Activated CD4-positive, CD25-positive, alpha-beta regulatory T cell treated with anti-CD3 and anti-CD28 coated beads, Interleukin-2, amount 50 U/mL, for 16 hours (primary cell): ENCODE measurements around the gene DAAM2.

Experiments
- DNase-seq: peaks from one replicate; pipeline ENCODE4 v3.0.0-alpha.2; 2020; ENCODE audit warnings: low read depth, low spot score

The DAAM2 gene

DNA sequence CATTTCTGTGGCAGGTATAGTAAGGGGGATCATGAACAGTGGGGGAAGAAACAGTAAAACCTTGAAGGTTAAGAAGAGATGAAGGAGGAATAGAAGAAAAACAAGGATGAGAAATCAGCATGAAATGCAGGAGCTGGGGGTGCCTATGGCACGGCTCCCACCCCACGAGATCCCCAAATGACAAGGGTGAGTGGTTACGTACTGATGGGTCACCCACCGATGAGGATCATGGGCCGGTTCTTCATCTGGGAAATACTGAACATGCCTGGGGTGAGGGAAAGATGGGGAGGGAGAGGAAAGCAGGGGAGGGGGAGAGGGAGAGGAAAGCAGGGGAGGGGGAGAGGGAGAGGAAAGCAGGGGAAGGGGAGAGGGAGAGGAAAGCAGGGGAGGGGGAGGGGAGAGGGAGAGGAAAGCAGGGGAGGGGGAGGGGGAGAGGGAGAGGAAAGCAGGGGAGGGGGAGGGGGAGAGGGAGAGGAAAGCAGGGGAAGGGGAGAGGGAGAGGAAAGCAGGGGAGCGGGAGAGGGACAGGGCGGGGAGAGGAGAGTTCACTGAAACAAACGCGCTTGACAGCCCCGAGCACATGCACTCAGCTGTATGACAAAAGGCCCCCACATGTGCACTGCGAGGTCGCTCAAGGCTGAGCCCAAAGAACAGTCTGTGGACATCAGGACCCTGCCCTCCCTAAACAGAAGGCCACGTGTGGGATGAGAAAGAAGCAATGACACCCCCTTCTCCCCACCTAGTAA lies 116.8 kb downstream of the DAAM2 start:
- no peak for DNase-seq

DNA sequence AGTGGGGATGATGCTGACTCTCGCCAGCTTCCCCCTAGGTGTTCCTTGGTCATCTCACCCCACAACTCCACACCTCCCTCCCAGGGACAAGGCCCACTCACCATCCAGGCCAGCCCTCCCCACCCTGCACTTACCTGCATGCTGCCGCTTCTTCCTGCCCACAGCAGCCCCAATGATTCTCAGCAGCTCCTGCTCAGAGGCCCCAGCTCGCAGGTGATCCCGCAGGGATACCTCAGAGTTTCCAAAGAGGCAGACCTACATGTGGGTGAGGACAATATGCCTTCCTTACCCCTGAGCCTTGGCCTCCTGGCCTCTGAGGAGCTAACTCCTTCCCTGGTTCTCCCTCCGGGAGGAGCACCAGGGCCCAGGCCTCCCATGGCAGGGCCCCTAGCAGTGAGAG lies 117.5 kb downstream of the DAAM2 start:
- no peak for DNase-seq

- DNase-seq = no peak
Measured at GRCh38 chr6:39910164-39910563, 118.0 kb downstream of the DAAM2 start.

GRCh38 chr6:39910744-39911143 lies 118.6 kb downstream of the DAAM2 start:
- no peak for DNase-seq

- DNase-seq = no peak
Measured at GRCh38 chr6:39911513-39912125, 119.4 kb downstream of the DAAM2 start.

- DNase-seq = no peak
Measured at GRCh38 chr6:39912446-39912845, 120.3 kb downstream of the DAAM2 start.

DNA sequence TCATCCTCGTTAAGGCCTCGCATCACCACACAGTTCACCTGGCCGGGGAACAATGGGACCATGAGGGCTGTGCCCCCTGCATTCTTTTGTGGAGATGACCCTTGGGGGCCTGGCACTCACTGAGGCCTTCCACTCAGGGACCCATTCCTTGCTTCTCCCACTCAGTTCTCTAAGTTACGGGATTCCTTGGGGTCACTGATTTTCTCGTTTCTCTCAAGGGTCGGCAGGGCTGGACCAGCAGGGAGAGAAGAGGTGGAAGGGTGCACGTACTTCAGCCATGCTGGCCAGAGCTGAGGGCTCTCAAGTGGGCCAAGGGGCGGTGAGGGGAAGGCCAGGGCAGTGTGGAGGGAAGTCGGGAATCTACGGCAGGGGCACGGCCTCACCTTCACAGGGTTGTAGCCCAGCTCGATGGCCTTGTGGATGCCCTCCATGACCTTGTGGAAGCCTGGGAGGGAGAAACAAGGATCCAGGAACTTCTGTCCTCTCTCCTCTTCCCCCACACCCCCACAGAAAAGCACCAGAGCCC lies 121.3 kb downstream of the DAAM2 start:
- DNase-seq = no peak

- no peak for DNase-seq
Measured at GRCh38 chr6:39914239-39914638, 122.1 kb downstream of the DAAM2 start.

DNA sequence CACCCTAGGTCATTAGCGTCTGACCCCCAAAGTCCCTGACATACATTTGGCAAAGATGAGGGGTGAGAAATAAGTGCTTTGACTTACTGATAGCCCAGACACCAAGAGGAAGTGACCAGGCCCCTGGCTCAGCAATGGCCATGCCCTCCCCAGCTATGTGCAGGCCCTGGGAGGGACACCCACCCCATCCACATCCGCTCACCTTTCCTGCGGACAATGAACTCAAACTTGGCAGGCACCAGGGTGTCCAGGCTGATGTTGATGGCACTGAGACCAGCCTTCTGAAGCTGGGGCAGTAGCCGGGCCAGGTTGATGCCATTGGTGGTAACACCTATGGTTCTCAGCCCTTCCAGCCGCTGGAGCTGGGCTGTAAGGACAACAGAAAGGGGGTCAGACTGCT lies 123.7 kb downstream of the DAAM2 start:
- no peak for DNase-seq

GRCh38 chr6:39917329-39917728 lies 125.2 kb downstream of the DAAM2 start:
- DNase-seq = no peak

- no peak for DNase-seq
Measured at GRCh38 chr6:39917981-39918380, 125.8 kb downstream of the DAAM2 start.

DNA sequence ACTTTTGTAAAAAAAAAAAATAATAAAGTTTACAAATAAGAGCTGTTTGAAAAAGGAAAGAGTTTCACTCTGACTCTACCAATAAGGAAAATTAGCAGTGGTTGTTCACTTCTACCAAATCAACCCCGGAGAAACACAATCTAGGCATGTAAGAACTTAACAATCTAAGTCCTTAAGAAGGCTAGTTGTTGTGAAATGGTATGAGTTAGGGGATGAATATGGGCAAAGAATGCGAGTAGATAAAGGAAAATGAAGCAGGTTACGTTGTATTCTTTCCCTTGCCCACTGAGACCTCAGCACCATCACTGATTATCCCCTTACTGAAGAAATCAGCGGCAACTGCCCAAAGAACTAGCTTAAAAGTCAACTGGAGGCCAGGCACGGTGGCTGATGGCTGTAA lies 126.7 kb downstream of the DAAM2 start:
- DNase-seq = no peak

GRCh38 chr6:39920157-39920556 lies 128.0 kb downstream of the DAAM2 start:
- DNase-seq = no peak

- no peak for DNase-seq
Measured at GRCh38 chr6:39922821-39923220, 130.6 kb downstream of the DAAM2 start.

DNA sequence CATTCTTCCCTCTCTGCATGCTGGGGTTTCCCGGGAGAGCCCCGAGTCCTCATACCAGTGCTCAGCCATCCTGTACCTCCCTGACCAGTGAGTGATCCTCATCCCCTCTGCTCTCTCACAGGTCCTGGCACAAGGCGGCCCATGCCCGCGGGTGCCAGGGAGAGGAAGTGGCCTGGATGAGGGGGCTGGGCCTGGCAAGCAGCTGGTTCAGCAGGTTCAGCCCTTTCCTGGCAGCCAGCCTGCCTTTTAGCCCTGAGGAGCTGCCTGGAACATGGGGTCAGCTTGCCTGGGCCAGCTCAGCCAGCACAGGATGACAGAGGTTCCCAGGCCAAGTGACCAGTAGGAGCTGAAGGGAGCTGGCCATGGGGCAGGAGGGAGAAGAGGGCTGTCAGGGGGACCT lies 131.2 kb downstream of the DAAM2 start:
- DNase-seq = no peak

- DNase-seq = no peak
Measured at GRCh38 chr6:39923861-39924260, 131.7 kb downstream of the DAAM2 start.

DNA sequence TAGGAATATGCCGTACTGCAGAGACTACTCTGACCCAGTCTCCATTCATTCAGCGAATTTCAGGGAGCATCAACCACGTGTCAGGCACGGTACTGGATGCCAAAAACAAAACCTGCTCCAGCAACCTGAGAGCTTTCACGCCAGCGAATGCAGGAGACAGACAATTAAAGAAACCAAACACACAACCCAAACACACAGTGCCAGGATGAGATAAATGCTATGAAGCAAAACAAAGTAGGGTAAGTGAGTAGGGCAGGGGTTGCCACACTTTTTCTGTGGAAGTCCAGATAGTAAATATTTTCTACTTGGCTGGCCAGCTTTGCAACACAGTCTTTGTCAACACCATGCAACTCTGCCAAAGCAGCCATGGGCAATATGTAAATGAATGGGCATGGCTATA lies 132.1 kb downstream of the DAAM2 start:
- no peak for DNase-seq

DNA sequence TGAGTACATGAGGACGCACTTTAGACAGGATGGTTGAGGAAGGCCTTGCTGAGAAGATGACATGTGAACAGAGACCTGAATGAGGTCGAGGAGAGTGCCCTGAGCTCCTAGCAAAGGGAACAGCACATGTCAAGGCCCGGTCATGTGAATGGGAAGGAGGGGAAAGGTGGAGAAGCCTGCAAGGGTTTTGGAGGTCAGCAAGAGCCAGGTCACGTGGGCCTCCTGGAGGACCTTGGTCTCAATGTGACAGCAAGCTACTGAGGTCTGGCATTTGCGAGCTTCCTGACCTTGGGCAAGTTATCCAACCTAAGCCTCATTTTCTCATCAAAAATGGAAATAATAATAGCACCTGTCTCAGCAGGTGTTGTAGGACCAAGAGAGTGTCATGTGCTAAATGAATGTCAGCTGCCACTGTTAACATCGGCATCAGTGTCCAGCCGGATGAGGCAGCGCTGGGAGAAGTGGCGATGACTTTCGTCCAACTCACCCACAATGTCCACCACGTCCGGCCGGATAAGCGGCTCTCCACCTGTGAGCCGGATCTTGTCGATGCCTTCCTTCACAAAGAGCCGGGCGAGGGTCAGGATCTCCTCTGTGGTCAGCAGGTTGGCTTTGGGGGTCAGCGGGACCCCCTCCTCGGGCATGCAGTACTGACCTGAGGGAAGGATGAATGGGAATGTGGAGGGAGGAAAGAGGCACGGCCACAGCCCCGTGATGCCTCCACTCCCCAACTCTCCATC lies 133.2 kb downstream of the DAAM2 start:
- DNase-seq = no peak

DNA sequence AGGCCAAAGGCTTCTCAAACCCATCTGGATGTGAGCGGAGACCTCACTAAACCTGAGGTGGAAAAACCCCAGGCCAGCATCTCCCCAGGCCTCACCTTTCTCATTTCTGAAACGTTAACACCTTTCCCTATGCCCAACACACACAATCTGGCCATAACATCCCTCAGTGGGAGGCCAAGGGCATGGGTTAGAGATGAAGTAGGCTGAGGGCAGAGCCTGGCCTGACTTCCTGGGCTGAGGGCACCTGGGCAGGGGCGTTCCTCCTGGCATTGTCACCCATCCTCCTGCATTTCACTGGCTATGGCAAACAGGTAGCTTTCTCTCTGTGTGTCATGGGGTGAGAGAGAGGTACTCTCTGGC lies 133.7 kb downstream of the DAAM2 start:
- DNase-seq = no peak

DNA sequence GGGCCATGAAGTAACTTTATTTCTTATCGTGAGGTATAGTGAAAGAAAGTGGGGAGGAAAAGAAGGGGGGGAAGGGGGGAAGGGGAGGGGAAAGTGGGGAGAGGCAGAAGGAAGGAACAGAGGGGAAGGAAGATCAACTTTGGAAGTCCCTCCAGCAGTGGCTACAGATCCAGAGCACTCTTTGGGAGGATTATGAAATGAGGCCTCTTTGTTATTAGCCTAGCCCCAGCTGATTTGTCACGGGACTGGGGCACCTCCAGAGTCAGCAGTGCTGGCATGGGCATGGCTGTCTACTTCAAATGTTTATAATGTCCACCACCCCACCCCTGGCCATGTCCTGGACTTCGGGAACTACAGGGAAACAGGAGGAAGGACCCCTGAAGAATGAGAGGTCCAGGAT lies 134.5 kb downstream of the DAAM2 start:
- no peak for DNase-seq

GRCh38 chr6:39927159-39927558 lies 135.0 kb downstream of the DAAM2 start:
- no peak for DNase-seq

DNA sequence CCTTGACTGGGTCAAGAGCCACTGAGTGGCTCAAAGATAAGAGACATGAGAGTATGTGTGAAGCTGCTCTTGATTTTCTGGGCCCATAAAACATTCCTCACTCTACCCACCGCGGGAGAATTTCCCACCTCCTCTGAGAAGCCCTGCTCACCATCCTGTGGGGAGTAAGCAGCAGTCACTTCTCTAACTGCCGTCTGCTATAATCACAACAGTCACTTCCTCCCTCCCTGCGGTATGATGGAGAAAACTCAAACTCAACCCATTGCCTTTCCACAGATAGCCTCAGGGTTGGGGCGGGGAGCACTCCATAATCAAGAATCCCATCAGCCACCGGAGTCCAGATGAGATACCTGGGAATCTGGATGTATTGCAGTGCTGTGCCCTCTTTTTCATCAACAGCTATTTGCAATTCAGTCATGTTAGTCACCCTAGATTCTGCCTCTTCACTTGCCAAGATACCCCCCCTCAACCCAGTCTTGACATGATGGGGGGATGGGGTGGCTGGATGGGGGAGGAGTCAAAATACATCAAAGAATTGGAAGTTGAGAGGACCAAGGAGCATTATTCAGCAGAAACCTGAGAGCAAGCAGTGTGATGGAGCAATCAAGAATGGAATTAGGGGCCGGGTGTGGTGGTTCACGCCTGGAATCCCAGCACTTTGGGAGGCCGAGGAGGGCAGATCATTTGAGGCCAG lies 137.0 kb downstream of the DAAM2 start:
- DNase-seq = no peak
